HG03575 (cell line): ENCODE data around the gene EIF1AD.
"Not testable (repeated sequence)": the region's sequence is repeated elsewhere in the genome, so short reads cannot be mapped to it uniquely, and the experiment has no call there.

Experiments
- ATAC-seq: cut with Tn5 transposase; IDR thresholded peaks from one replicate; pipeline ENCODE4 v1.9.1; 2021; ENCODE audit not compliant: unreplicated experiment, insufficient number of reproducible peaks, low FRiP score; ENCODE audit errors: extremely low read depth

The EIF1AD gene

DNA sequence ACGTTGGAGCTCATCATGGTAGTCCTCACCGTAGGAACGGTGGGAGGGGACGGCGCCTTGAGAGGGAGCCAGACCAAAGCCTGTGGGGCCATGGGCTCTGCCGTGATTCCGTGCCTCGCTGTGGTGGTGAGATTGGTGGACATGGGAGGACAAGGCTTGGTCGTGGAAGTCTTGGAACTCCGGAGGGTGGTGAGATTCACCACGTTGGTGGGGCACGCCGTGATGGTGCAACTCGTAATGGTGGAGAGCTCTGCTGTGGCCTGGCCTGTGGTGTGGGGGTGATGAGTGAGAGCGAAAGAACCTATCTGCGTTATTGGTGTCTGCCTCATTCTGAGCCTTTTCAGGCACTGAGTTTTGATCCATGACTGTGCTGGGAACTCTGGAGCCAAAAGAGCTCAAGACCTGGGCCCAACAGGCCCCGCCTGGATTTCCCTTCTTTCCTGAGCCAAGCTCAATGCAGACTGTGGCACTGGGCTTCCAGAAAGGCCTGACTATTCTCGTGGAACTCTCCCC, 24.1 kb upstream of the EIF1AD start, which contains the start of gene CATSPER1:
Gene CATSPER1 (minus strand): TSS at position 463 of the 513 bp plus-strand sequence. CDS start 100 bp downstream, at position 363.
- ATAC-seq = no peak

DNA sequence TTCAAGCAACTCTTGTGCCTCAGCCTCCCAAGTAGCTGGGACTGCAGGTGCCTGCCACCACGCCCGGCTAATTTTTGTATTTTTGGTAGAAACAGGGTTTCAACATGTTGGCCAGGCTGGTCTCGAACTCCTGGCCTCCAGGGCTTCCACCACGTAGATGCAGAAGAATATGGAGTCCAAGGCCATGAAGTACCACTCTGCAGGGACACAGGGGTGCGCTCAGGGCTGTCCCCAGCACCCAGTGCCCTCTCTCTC, 21.2 kb upstream of the EIF1AD start:
- ATAC-seq = not testable (repeated sequence)

DNA sequence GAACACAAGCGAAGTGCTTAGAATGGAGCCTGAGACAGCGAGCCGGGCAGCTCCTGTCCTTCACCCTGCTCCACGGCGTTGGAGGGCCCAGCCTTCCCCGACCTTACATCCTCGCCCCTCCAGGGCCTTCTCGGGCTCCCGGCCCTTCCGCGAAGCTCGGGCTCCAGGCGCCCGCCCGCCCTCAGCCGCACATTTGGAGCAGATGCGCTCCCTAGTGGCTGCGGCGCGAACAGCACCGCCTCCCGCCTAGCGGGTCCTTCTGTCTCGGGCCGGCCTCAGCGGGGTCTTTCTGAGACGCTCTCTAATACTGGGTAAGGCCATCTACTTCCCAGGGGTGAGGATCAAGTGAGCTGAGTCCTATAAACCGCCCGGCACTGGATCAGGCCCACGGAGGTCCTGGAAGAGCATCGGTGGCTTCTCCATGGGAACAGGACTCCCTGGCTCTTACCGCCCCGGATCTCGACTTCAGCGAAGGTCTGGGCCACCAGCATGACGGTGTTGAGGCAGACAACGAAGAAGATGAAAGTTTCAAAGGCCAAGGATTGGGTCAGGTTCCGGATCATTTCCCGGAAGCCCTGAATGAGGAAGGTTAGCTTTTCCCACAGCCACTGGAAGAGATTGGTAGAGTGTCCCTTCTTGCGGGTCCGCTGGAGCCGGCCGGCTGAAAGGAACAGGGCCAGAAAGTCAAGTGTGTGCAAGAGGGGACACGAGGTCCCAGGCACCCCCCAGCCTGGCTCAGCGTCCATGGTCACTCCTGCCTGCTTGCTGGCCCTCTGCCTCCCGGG, 20.6 kb upstream of the EIF1AD start:
- ATAC-seq = no peak

DNA sequence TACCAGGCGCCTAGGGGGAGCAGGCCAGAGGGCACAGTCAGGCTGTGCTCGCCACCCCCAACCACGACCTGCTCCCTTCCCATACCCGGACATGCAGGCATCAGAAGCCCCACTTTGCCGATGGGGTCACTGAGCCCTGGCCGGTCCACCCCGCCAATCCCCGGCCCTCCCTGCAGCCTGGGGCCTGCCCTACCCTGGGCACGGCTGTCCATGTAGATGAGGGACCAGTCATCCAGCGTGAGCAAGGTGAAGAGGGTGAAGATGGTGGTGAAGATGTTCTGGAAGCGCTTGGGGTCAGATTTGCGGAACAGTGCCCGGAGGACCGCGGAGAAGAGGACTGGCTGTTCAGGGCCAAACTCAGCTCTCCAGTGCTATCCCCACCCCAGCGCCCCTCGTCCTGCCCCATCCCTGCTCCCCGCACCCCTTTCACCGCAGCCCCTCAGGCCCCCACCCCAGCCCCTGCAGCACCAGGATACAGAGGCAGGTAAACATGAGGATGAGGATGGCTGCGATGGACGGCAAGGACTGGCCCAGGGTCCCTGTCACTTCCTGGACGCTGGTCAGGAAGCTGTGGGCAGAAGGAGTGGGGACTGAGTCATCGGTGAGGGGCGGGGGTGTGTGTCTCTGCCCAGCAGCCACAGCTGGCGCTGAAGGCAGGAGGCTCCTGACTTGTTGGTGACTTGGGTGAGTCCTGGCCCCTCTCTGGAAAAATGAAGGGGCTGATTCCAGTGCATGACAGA, 18.8 kb upstream of the EIF1AD start:
- no peak for ATAC-seq

DNA sequence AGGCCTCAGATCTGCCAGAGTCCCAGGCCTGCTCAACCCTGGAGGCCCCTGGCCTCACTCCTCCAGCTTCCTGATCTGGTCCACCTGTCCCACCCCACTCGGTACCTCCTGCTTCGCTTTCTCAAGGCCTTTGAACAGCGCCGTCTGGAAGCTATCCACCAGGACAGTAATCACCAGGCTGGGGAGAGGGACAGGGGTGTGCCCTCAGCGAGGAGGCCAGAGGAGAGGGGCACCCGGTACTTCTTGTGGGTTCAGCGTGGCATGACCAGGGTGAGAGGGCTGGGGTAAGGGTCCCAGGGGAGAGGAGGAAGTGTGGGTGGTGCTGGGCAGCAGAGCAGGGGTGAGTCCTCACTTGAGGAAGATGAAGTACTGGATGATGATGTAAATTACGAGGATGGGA, 18.3 kb upstream of the EIF1AD start:
- no peak for ATAC-seq

DNA sequence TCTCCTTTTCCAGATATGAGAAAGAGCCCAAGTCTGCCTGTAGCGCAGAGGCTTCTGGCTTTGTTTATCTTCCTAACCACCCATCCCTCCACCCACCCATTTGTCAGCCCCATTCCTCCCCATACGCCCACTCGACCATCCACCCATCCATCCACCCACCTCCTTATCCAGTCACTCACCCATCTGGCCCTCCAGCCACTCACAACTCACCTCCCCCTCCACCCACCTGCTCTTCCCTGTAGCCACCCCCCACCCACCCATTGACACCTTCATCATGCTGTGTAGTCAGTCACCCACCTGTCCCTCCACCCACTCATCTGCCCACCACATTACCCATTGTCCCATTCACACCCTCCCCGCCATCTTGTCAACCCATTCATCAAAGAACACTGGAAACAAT, 15.4 kb upstream of the EIF1AD start:
- ATAC-seq = no peak

DNA sequence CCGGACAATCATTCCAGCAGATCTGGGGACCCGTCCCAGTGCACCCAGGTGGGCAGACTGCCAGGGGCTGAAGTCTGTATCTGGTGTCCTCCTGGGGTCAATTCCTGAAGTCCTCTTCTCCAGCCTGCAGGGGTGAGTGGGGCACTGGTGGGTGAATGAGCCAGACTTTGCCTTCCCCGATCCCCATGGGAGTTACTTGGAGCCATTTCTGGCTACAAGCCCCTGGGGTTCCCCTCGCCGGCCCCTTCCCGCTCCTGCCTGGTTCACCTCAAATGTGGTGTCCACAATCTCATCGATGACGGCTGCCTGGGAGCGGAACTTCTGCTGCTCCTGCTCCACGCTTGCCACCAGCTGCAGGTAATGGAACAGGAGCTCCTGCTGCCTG, 14.8 kb upstream of the EIF1AD start:
- ATAC-seq = no peak

DNA sequence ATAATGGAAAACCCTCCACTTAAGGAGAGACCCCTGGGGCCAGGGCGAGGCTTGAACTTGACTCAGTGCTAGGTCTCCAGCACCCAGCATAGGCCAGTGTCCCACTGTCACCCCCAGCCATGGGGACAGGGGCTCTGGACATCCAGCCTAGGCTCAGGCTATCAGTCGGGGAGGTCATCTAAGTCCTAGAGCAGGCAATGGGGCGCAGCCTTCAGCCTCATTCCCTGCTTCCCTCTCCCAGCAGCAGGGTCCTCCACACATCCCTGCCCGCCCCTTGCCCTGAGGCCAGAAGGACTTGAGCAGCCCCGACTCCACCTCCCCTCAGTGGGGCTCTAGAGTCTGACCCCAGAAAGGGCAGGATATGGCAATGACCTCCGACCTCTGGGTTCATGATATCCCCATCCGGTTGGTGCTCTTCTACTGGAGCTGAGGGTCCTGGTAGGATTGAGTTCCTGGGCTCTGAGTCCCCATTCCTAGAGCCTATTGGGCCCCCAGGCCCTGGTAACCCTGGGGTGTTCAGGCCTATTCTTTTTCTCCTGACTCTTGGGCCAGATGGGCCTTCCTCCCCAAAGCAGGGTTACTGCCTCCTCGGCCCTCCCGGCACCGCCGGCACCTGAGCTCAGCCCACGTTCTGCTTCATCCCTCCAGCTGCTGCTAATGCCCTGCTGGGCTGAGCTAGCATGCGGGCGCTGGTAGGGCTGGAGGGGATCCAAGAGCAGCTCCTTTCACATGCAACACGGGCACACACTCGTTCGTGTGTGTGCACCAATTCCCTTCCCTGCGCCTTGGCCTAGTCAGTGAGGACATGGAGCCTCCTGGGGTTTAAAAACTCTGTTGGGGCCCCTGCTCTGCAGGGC, 14.2 kb upstream of the EIF1AD start:
- ATAC-seq = no peak

DNA sequence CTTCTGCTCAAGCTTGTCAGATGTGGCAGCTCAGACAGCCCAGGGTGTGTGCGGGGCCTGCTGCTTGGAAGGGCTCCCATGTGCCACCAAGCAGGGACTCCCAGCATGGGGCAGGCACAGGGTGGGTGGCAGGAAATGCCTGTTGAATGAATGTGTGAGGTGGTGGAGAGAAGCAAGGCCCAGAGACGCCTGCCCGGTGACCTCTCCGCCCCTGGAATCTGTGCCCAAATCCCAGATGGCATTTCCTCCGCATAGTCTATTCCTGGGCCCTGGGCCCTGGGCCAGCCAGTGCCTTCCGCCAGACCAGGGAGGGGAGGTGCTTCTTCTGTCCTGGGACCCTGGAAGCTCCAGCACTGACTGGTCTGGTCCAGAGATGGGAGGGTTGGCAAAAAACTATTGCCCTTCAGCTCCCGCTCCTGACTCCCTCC, 13.5 kb upstream of the EIF1AD start:
- ATAC-seq = no peak

DNA sequence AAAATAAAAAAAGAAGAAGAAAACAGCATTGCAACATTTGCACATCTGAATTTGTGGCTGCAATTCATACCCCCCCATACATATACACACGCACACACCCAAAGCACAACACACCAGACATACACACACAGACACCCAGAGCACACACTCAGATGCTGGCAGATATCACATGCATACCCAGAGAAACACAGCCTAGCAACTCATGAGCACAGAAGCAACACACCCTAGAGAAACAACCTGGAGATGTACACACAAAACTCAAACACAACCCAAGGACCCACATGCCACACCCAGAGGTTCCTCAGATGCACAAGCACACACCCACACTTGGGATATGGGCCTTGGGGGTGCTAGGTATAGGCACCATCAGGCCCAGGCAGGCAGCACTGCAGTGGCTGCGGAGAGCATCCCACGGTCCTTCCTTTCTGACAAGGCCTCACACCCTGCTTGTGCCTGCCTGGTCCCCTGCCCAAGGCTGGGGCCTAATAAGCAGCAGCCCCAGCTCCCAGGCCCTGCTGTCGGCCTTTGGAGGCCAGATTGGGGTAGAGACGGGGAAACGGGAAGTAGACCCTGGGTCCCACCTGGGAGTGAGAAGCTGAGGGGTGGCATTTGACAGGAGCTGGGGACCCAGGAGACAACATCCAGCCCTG, 13.0 kb upstream of the EIF1AD start:
- ATAC-seq = no peak

DNA sequence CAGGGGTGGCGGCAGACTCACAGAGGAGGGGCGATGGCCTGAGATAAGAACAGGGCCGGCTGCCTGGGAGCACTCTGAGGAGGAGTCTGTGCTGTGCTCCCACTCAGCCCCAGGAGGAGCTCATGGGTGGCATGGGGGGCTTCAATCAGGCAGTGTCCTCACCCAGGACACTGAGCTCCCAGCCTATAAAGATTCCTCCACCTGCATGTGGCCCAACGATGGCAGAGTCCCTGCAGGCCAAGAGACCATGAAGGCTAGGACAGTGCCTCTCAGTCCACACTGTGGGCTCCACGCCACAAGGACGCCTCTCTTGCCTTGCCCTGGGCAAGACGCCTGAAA, 11.8 kb upstream of the EIF1AD start:
- ATAC-seq = no peak

DNA sequence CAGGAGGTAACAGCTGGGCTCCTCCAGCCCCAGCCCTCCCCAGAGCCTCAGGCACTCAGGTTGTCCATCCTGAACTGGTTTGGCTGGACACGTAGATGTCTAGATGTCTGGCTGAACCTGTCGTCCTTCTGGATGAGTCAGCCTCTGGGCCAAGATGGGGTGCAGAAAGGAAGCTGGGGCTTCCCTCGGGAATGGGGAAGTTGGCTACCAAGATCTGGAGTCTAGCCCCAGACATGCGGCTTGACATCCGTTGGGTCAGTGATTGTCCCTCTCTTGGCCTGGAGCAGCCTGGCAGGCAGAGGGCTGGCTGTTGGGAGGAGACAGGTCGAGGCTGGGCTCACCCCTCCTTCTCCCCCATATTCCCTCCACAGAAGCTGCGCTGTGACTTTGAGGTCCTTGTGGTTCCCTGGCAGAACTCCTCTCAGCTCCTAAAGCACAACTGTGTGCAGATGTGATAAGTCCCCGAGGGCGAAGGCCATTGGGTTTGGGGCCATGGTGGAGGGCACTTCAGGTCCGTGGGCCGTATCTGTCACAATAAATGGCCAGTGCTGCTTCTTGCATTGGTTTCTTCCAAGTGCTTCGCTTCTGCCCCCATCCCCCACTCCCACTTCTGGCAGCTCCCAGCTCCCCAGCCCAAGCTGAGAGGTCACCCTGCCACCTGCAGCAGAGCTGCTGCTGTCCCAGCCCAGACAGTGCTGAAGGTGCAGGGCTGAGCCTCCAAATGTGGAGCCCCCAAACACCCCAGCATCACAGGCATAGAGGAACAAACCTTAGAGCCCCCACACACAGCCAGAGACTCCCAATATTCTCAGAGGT, 11.2 kb upstream of the EIF1AD start:
- ATAC-seq = no peak

DNA sequence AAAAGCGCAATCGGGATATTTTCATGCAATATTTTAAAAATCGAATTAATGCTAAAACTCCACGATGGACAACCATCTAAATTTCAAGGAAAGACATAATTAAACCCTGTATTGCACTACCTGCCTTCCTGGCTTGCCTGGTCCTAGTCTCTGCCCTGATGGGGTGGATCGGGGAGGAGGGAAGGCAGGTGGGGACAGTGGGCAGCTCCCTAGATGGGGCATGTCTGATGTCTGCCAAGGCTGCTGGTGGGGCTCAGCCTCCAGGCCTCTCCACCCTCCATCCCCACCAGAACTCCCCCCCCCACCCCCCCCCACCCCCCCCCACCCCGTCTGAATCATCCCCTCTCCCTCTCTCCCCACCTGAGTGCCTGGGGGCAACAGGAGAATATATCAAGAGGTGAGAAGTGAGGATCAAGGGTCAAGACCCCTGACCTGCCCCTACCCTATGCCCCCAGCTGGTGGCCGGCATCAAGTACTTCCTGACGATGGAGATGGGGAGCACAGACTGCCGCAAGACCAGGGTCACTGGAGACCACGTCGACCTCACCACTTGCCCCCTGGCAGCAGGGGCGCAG, 10.5 kb upstream of the EIF1AD start:
- ATAC-seq = no peak

DNA sequence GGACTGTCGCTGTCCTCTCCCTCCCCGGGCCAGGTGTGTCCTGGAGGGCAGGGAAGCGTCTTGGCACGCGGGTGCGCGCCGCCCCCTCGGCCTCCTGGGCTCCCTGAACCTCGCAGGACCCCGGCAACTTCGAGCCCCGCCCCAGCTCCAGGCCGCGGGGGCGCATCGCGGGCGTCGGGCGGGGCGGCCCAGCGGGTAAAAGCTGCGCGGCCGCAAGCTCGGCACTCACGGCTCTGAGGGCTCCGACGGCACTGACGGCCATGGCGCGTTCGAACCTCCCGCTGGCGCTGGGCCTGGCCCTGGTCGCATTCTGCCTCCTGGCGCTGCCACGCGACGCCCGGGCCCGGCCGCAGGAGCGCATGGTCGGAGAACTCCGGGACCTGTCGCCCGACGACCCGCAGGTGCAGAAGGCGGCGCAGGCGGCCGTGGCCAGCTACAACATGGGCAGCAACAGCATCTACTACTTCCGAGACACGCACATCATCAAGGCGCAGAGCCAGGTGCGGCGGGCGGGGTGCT, 9.9 kb upstream of the EIF1AD start, which contains the start of gene CST6:
Gene CST6 (plus strand): TSS at position 224 of the 519 bp plus-strand sequence. CDS start 37 bp downstream, at position 261.
- no peak for ATAC-seq

DNA sequence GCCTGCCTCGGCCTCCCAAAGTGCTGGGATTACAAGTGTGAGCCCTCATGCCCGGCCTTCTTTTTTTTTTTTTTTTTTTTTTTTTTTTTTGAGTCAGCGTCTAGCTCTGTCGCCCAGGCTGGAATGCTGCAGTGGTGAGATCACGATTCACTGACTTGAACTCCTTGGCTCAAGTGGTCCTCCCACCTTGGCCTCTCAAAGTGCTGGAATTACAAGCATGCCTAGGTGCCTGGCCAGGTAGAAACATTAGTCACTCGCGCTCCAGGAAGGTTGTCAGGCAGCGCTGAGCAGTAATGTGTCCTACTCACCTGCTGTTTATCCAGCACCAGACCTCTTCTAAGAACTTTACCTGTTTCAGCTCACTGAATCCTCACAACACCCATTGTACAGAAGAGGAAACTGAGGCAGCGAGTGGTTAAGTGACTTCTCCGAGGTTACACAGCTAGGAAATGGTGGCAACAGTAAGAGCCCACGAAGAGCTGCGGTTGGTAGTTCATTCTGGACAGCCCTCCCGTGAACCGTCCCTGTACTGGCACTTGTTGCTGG, 9.4 kb upstream of the EIF1AD start:
- no peak for ATAC-seq

DNA sequence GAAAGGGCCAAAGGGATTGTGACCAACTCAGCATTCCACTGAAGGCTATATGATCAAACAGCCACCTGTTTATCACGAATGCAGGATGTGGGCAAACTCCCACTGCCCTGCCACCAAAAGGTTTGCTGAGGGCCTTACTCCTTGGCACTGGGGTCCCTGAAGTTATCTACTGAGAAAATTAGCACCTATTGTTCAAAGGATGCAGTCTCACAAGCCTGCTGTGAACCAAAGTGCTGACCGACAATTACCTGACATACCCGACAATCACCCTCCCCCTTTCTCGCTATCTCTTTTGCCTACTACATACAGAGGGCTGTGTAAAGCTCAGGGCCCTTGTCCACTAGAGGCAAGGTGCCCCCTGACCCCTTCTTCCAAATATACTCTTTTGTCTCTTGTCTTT, 8.1 kb upstream of the EIF1AD start:
- ATAC-seq = not testable (repeated sequence)

DNA sequence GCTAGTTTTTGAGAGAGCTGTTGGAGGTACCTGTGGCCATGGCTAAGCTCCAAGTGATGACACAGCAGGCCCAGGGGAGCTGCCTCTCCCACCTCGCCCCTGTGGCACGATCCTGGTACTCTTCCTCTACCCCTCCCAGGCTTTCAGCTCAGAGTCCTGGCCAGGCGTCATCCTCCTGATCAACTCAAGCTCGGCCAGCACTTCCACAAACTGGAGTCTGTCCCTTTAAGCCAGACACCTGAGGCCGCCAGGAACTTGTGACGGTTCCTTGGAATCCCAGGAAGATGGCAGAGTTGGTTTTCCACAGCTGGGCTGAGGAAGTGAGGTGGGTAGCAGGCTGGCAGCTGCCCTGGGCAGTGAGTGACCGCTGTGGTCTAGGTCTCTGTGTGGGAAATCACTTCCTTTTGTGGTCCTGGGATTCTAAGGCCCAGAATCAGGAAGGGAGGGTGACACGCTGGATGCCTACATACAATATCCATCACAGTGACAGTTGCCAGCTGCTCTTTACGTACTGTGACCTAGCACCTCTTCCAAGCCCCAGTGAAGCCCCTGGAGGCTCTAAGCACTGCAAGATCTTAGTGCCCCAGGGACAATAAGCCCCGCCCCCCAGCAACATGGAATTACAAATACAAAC, 6.6 kb upstream of the EIF1AD start:
- ATAC-seq = no peak
